ENCODE measurements around the gene SUN3. TPM values are rescaled to one million over a fixed set of nuclear protein-coding genes. Genes with fewer than 3 reads are reported as not detected.

The SUN3 gene
- polyA plus RNA-seq, 1 donor from 2014 or later: not detected

DNA sequence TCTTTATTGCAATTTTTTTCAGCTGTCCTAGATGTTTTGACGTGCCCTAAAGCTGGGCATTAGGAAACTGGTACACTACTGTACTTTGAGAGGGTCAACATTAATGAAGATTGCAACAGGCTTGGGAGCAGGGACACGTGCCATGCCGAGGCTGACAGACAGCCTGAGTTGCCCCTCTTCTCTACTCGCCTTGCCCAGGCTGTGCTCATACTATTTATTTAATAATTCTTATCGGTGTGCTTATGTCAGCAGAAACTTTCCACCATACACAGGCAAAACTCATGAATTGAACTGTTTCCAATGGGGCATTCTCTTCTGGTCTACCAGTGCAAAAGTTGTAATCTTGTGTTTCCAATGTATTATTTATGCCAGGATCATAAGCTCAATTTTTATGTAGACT lies 30.8 kb upstream of the SUN3 start:
- H3F3A ChIP-seq (ENCODE audit: insufficient read depth, low read length, poor library complexity, severe bottlenecking): no peaks in the 10 kb centered on the region
- H2AFZ ChIP-seq (ENCODE audit: low read depth, low read length): no peak overlapping the region
- H3K79me2 ChIP-seq (replicated peaks; ENCODE audit: insufficient read depth, low read length): no peaks in the 10 kb centered on the region
- TF ChIP-seq, protein P1, sequence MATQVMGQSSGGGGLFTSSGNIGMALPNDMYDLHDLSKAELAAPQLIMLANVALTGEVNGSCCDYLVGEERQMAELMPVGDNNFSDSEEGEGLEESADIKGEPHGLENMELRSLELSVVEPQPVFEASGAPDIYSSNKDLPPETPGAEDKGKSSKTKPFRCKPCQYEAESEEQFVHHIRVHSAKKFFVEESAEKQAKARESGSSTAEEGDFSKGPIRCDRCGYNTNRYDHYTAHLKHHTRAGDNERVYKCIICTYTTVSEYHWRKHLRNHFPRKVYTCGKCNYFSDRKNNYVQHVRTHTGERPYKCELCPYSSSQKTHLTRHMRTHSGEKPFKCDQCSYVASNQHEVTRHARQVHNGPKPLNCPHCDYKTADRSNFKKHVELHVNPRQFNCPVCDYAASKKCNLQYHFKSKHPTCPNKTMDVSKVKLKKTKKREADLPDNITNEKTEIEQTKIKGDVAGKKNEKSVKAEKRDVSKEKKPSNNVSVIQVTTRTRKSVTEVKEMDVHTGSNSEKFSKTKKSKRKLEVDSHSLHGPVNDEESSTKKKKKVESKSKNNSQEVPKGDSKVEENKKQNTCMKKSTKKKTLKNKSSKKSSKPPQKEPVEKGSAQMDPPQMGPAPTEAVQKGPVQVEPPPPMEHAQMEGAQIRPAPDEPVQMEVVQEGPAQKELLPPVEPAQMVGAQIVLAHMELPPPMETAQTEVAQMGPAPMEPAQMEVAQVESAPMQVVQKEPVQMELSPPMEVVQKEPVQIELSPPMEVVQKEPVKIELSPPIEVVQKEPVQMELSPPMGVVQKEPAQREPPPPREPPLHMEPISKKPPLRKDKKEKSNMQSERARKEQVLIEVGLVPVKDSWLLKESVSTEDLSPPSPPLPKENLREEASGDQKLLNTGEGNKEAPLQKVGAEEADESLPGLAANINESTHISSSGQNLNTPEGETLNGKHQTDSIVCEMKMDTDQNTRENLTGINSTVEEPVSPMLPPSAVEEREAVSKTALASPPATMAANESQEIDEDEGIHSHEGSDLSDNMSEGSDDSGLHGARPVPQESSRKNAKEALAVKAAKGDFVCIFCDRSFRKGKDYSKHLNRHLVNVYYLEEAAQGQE (IDR thresholded peaks at IDR 0.05; ENCODE audit: borderline replicate concordance): no peak
- TF ChIP-seq, protein P2, sequence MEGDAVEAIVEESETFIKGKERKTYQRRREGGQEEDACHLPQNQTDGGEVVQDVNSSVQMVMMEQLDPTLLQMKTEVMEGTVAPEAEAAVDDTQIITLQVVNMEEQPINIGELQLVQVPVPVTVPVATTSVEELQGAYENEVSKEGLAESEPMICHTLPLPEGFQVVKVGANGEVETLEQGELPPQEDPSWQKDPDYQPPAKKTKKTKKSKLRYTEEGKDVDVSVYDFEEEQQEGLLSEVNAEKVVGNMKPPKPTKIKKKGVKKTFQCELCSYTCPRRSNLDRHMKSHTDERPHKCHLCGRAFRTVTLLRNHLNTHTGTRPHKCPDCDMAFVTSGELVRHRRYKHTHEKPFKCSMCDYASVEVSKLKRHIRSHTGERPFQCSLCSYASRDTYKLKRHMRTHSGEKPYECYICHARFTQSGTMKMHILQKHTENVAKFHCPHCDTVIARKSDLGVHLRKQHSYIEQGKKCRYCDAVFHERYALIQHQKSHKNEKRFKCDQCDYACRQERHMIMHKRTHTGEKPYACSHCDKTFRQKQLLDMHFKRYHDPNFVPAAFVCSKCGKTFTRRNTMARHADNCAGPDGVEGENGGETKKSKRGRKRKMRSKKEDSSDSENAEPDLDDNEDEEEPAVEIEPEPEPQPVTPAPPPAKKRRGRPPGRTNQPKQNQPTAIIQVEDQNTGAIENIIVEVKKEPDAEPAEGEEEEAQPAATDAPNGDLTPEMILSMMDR (IDR thresholded peaks at IDR 0.05; ENCODE audit: poor library complexity, severe bottlenecking): no peak
- TF ChIP-seq MXI1 (conservative IDR thresholded peaks at IDR 0.05; ENCODE audit: poor library complexity, severe bottlenecking) (no peak), EP300 (conservative IDR thresholded peaks at IDR 0.05; ENCODE audit: poor library complexity, severe bottlenecking) (no peak), TAF1 (IDR thresholded peaks at IDR 0.05; ENCODE audit: low read depth) (no peak), SMC3 (conservative IDR thresholded peaks at IDR 0.05; ENCODE audit: poor library complexity) (no peak), POLR2AphosphoS5 (IDR thresholded peaks at IDR 0.05) (no peak), RAD21 (conservative IDR thresholded peaks at IDR 0.05) (no peak), EZH2 (IDR thresholded peaks at IDR 0.05; ENCODE audit: borderline replicate concordance, insufficient read depth, low read length, poor library complexity, severe bottlenecking) (no peak)
- no peaks in the 10 kb centered on the region for H4K20me1 ChIP-seq (ENCODE audit: insufficient read depth)
- H3K27ac ChIP-seq (ENCODE audit: low read length): no peak overlapping the region
- no peaks in the 10 kb centered on the region for H3K9me3 ChIP-seq (ENCODE audit: low read length)
- H3K9me2 ChIP-seq (ENCODE audit: insufficient read depth, low read length): no peaks in the 10 kb centered on the region
- no peak overlapping the region for H3K4me2 ChIP-seq (ENCODE audit: low read length)
- H3K4me3 ChIP-seq (ENCODE audit: low read length): no peak overlapping the region
- H3K9ac ChIP-seq (ENCODE audit: low read length): no peak overlapping the region
- no peaks in the 10 kb centered on the region for H3K27me3 ChIP-seq (ENCODE audit: insufficient read depth, low read depth, low read length)
- no peaks in the 10 kb centered on the region for H3K36me3 ChIP-seq (ENCODE audit: insufficient read depth, low read length)

DNA sequence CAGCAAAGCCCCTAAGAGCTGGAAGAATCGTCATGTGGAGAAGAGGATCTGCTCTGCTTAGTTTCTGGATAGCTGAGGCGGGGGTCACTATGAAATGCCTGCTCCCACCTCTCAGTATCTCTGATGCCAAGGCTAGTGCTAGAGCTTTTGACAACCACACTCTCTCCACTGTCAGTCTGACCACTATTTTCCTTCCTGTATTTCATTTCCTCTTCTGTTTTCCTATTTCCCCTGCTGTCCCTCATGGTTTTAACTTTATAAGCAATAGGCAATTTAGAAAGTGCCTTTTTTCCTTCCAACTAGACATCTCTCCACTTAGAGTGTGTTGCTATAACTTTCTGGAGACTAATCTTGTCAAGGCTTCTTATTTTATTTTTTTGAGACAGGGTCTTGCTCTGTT lies 30.1 kb upstream of the SUN3 start:
- H3K4me2 ChIP-seq (ENCODE audit: low read length): no peak overlapping the region
- H3K27ac ChIP-seq (ENCODE audit: low read length): no peak overlapping the region
- no peaks in the 10 kb centered on the region for H3K36me3 ChIP-seq (ENCODE audit: insufficient read depth, low read length)
- H3K9me2 ChIP-seq (ENCODE audit: insufficient read depth, low read length): no peaks in the 10 kb centered on the region
- no peak overlapping the region for H3K4me3 ChIP-seq (ENCODE audit: low read length)
- H3K9ac ChIP-seq (ENCODE audit: low read length): no peak overlapping the region
- no peak overlapping the region for H2AFZ ChIP-seq (ENCODE audit: low read depth, low read length)
- no peaks in the 10 kb centered on the region for H3F3A ChIP-seq (ENCODE audit: insufficient read depth, low read length, poor library complexity, severe bottlenecking)
- TF ChIP-seq EP300 (conservative IDR thresholded peaks at IDR 0.05; ENCODE audit: poor library complexity, severe bottlenecking): no peak
- no peak for TF ChIP-seq POLR2AphosphoS5 (IDR thresholded peaks at IDR 0.05)
- TF ChIP-seq, protein P2 (IDR thresholded peaks at IDR 0.05; ENCODE audit: poor library complexity, severe bottlenecking): no peak
- TF ChIP-seq, protein P1 (IDR thresholded peaks at IDR 0.05; ENCODE audit: borderline replicate concordance): no peak
- no peak for TF ChIP-seq MXI1 (conservative IDR thresholded peaks at IDR 0.05; ENCODE audit: poor library complexity, severe bottlenecking)
- TF ChIP-seq EZH2 (IDR thresholded peaks at IDR 0.05; ENCODE audit: borderline replicate concordance, insufficient read depth, low read length, poor library complexity, severe bottlenecking): no peak
- no peak for TF ChIP-seq SMC3 (conservative IDR thresholded peaks at IDR 0.05; ENCODE audit: poor library complexity)
- TF ChIP-seq TAF1 (IDR thresholded peaks at IDR 0.05; ENCODE audit: low read depth): no peak
- TF ChIP-seq RAD21 (conservative IDR thresholded peaks at IDR 0.05): no peak
- H3K27me3 ChIP-seq (ENCODE audit: insufficient read depth, low read depth, low read length): no peaks in the 10 kb centered on the region
- no peaks in the 10 kb centered on the region for H3K9me3 ChIP-seq (ENCODE audit: low read length)
- H4K20me1 ChIP-seq (ENCODE audit: insufficient read depth): no peaks in the 10 kb centered on the region
- no peaks in the 10 kb centered on the region for H3K79me2 ChIP-seq (replicated peaks; ENCODE audit: insufficient read depth, low read length)
